Natural killer cell (primary cell): Measurements from ENCODE around the gene DOLK. TPM values are rescaled to one million over a fixed set of nuclear protein-coding genes. Genes with fewer than 3 reads are reported as not detected.
"Not testable (repeated sequence)": the region's sequence is repeated elsewhere in the genome, so short reads cannot be mapped to it uniquely, and the experiment has no call there.

Experiments
- ATAC-seq, 3 donors: fragments of 150-1000 bp in 2 of 3; fragments of 200-7000 bp in 1 of 3; cut with Tn5 transposase; 1 replicate in 1 of 3; 2 replicates in 2 of 3; pipeline ENCODE4 v1.10.0; 2021; ENCODE audit warnings: mild to moderate bottlenecking in 2 of 3, moderate library complexity in 2 of 3
- DNase-seq, 2 donors: peaks; one replicate each; pipeline versions ENCODE4 v3.0.0 to v3.0.0-alpha.2; 2013 to 2021; ENCODE audit warnings: mixed read lengths in 1 of 2
- H3K27ac ChIP-seq: one replicate; pipeline ENCODE4 v1.5.1; 2013; ENCODE audit warnings: mild to moderate bottlenecking, low read length
- H3K27me3 ChIP-seq: one replicate; pipeline ENCODE4 v1.6.1; 2013; ENCODE audit warnings: low read length; ENCODE audit not compliant: control insufficient read depth, insufficient read depth
- H3K36me3 ChIP-seq: one replicate; pipeline ENCODE4 v1.6.1; 2013; ENCODE audit warnings: low read length; ENCODE audit not compliant: control insufficient read depth, insufficient read depth
- H3K4me1 ChIP-seq: one replicate; pipeline ENCODE4 v1.6.1; 2013; ENCODE audit warnings: low read length; ENCODE audit not compliant: control insufficient read depth, insufficient read depth
- H3K4me3 ChIP-seq: one replicate; pipeline ENCODE4 v1.5.1; 2013; ENCODE audit warnings: low read length
- H3K9me3 ChIP-seq: one replicate; pipeline ENCODE4 v1.6.1; 2013; ENCODE audit warnings: low read length; ENCODE audit not compliant: control insufficient read depth, insufficient read depth
- H3K27ac Mint-ChIP-seq, 2 donors: one replicate each; pipeline ENCODE4 v1.8.0; 2022; ENCODE audit warnings: mild to moderate bottlenecking in 2 of 2, mixed read lengths in 2 of 2, moderate library complexity in 1 of 2
- H3K27me3 Mint-ChIP-seq, 2 donors: one replicate each; pipeline ENCODE4 v1.8.0; 2022; ENCODE audit warnings: low read depth in 2 of 2, mixed read lengths in 2 of 2
- H3K36me3 Mint-ChIP-seq: one replicate; pipeline ENCODE4 v1.8.0; 2022; ENCODE audit warnings: mixed read lengths
- H3K4me1 Mint-ChIP-seq, 2 donors: one replicate each; pipeline ENCODE4 v1.8.0; 2022; ENCODE audit warnings: mixed read lengths in 2 of 2
- H3K4me3 Mint-ChIP-seq: one replicate; pipeline ENCODE4 v1.8.0; 2022; ENCODE audit warnings: mild to moderate bottlenecking, moderate library complexity, mixed read lengths
- H3K9me3 Mint-ChIP-seq, 2 donors: one replicate each; pipeline ENCODE4 v1.8.0; 2022; ENCODE audit warnings: mixed read lengths in 2 of 2
- CTCF ChIP-seq: fragments of 200-600 bp; IDR thresholded peaks from one replicate; pipeline ENCODE4 v1.8.0; 2022; ENCODE audit warnings: antibody characterized with exemption
- WGBS: methylation state at CpG from one replicate; pipeline ENCODE4 v1.1.7; 2013; ENCODE audit warnings: missing lambda C conversion rate; ENCODE audit not compliant: insufficient coverage; 5-methylcytosine and 5-hydroxymethylcytosine counted together
- intact Hi-C: fragments of 100-400 bp; cut with micrococcal nuclease; formaldehyde crosslinking; loops from one replicate; pipeline ENCODE4 v1.14.2; 2022
- total RNA-seq, 4 donors: library from RNA; stranded (reverse); fragments of 120-200 nt in 1 of 4; gene quantifications; one replicate each; pipeline versions ENCODE4 v1.2.3 to v1.2.4, GENCODE V29; 2013 to 2022

Gene DOLK
- total RNA-seq, 3 donors from 2014 or later (not counting 1 experiment from before 2014, with no cell fraction given) = 4.8 to 8.9 (median 6.7) TPM

GRCh38 chr9:128979111-128979510, 31.7 kb upstream of the DOLK start:
- ATAC-seq (no peak), DNase-seq (no peak)
- no peak overlapping the region for H3K27ac Mint-ChIP-seq
- TF ChIP-seq CTCF = no peak
- Histone ChIP-seq H3K4me1 (no peaks in the 10 kb centered on the region), H3K27me3 (no peaks in the 10 kb centered on the region), H3K36me3 (peaks cover 77% of the 10 kb centered on the region), H3K4me3 (no peak overlapping the region), H3K27ac (no peak overlapping the region), H3K9me3 (no peaks in the 10 kb centered on the region)
- H3K4me1 Mint-ChIP-seq = no peaks in the 10 kb centered on the region
- H3K27me3 Mint-ChIP-seq = no peaks in the 10 kb centered on the region
- peaks cover 10% of the 10 kb centered on the region for H3K36me3 Mint-ChIP-seq
- intact Hi-C loops = no loop called here
- no peak overlapping the region for H3K4me3 Mint-ChIP-seq
- 100% methylated on average over 3 of the region's 3 CpGs for WGBS
- no peaks in the 10 kb centered on the region for H3K9me3 Mint-ChIP-seq

GRCh38 chr9:128972956-128973355, 25.6 kb upstream of the DOLK start:
- no peaks in the 10 kb centered on the region for H3K9me3 Mint-ChIP-seq
- Histone ChIP-seq H3K9me3 (no peaks in the 10 kb centered on the region), H3K27me3 (no peaks in the 10 kb centered on the region), H3K4me3 (no peak overlapping the region), H3K36me3 (peaks cover 76% of the 10 kb centered on the region), H3K4me1 (no peaks in the 10 kb centered on the region), H3K27ac (no peak overlapping the region)
- 96% methylated on average over 3 of the region's 4 CpGs for WGBS
- no peak for DNase-seq
- no peaks in the 10 kb centered on the region for H3K27me3 Mint-ChIP-seq
- no peak for ATAC-seq
- no peak for TF ChIP-seq CTCF
- no peaks in the 10 kb centered on the region for H3K4me1 Mint-ChIP-seq
- H3K27ac Mint-ChIP-seq = no peak overlapping the region
- H3K4me3 Mint-ChIP-seq = no peak overlapping the region
- intact Hi-C loops = no loop called here
- H3K36me3 Mint-ChIP-seq = peaks cover 25% of the 10 kb centered on the region

- no peaks in the 10 kb centered on the region for H3K4me1 ChIP-seq
- H3K9me3 Mint-ChIP-seq = no peaks in the 10 kb centered on the region
- H3K36me3 ChIP-seq = peaks cover 59% of the 10 kb centered on the region
- intact Hi-C loops = no loop called here
- H3K27ac ChIP-seq = no peak overlapping the region
- no peak overlapping the region for H3K27ac Mint-ChIP-seq
- no peaks in the 10 kb centered on the region for H3K27me3 ChIP-seq
- H3K9me3 ChIP-seq = no peaks in the 10 kb centered on the region
- no peak for DNase-seq
- peaks cover 25% of the 10 kb centered on the region for H3K36me3 Mint-ChIP-seq
- 96% methylated on average over 5 of the region's 5 CpGs for WGBS
- TF ChIP-seq CTCF = no peak
- H3K27me3 Mint-ChIP-seq = no peaks in the 10 kb centered on the region
- H3K4me3 Mint-ChIP-seq = no peak overlapping the region
- ATAC-seq = no peak
- H3K4me3 ChIP-seq = no peak overlapping the region
- no peaks in the 10 kb centered on the region for H3K4me1 Mint-ChIP-seq
Measured at GRCh38 chr9:128969491-128969890, 22.1 kb upstream of the DOLK start.

GRCh38 chr9:128961403-128961802, 14.0 kb upstream of the DOLK start:
- H3K36me3 ChIP-seq = peaks cover 52% of the 10 kb centered on the region
- H3K9me3 ChIP-seq, H3K27me3 Mint-ChIP-seq, intact Hi-C loops, H3K27ac Mint-ChIP-seq, H3K4me3 ChIP-seq, H3K36me3 Mint-ChIP-seq, ATAC-seq, H3K9me3 Mint-ChIP-seq, DNase-seq, H3K4me1 ChIP-seq, H3K4me3 Mint-ChIP-seq, H3K27ac ChIP-seq, H3K4me1 Mint-ChIP-seq, H3K27me3 ChIP-seq: not testable (repeated sequence)
- WGBS = 100% methylated on average over 6 of the region's 9 CpGs
